ENCODE data around the gene C12orf50.

DNA sequence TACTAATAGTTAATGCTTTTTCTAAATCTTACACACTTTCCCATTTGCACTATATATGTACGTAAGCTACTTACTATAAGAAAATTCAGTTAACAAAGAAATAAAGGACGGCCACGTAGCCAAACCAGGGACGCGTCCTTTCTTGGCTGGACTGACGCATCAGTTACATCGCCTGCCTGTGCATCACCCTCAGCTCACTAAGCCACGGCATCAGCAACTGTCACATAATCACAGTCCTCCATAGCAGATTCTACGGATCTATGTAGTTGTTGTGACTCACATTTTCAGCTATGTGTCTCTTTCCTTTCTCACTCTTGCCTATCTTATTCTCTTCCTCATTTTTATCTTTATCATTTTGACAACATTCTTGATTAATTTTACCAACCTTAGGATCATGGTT is 38.1 kb upstream of the C12orf50 start:
- no peak for TF ChIP-seq EZH2phosphoT487 (IDR thresholded peaks at IDR 0.05; ENCODE audit: insufficient read depth, low read depth)
- no peak for TF ChIP-seq EZH2 (IDR thresholded peaks at IDR 0.05; ENCODE audit: insufficient read depth, poor library complexity, severe bottlenecking)
